Measurements from ENCODE around the gene PGBD4.
"Not testable (repeated sequence)": the region's sequence is repeated elsewhere in the genome, so short reads cannot be mapped to it uniquely, and the experiment has no call there.

PGBD4 gene

DNA sequence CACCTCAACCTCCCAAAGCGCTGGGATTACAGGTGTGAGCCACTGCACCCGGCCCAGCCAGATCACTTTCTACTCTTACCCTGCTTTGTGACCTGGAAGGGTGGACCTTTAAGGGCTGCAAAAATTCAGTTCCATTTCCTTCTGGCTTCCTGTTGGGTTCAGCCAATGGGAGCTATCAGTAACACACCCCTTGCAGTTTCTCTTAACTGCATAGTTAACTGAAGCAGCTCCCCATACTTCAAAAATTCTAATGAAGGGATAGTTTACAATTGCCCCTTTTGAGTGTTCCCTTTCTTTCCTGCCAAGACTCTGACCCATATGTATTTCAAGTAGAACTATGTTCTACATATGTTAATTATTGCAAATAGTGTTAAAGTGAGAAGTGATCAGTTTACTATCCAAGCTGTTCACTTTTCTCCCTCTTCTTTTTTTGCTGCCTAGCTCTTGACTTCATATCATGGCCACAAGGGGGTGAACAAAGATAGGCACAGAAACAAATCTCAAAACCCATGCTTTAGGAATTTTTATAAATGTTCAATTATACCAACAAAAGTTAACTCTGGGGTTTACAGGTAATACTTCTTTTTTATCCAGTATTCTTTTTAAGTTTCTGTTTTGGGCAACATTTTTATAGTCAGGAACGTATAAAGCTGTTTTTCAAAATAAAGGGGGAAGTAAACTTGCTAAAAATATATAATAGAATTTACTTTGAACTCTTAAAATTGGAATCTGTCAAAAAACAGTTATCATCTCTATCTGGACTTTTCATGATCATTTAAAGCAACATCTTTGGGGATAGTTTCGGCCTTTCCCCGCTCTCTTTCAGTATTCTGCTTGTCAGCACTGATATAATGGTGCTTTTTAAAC is 8.1 kb downstream of the PGBD4 start:
- peak; percentile 35 for DNase-seq (ENCODE audit: low read depth, low spot score)
- no peak overlapping the region for H3K4me3 ChIP-seq (ENCODE audit: low read length)

DNA sequence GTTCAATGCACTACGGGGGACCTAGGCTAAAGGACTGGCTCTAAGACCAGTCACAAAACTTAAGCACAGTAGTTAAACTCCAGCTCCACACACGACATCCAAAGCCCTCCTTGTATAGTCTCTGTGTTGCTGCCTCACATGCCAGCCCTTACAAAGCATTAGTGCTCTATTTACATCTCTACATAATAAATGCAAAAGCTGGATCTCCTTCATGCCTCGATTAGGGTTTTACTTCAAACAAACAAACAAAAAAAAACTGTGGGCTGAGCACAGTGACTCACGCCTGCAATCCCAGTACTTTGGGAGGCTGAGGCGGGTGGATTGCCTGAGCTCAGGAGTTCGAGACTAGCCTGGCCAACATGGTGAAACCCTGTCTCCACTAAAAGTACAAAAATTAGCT is 9.6 kb downstream of the PGBD4 start:
- no peak overlapping the region for H3K4me3 ChIP-seq (ENCODE audit: low read length)
- DNase-seq (ENCODE audit: low read depth, low spot score) = no peak

DNA sequence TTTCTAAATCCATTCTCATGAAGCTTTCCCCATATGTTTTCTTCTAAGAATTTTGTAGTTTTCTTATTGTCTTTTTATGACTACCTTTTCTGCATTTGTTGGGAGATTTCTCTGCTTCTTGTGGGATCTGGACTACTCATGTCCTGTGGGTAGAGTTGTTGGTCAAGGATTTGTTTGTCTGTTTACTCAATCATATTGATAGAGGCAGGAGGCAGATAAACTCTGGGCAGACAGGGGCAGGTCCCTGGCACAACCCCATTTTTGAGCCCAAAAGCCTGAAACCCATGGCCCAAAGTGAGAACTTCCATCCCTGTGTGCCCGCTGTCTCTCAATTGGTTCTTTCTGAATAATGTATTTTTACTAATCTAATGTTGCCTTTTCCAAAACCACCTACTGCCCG is 12.3 kb downstream of the PGBD4 start:
- no peak overlapping the region for H3K4me3 ChIP-seq (ENCODE audit: low read length)
- DNase-seq (ENCODE audit: low read depth, low spot score) = no peak

DNA sequence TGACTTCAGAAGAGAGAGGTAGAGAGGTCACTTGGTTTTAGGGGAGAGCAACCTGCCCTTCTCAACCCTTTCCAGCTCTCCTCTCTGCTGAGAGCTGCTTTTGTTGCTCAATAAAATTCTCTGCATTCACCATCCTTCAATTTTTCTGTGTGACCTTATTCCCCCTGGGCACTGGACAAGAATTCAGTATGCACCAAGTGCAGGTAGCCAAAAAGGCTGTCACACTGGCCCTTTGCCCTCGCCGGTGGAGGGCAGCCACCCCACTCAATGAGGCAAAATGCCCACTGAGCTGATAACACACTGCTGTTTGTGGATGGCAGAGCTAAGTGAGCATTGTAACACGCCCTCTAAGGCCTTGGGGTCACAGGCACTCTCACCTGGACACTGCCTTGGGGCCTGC is 12.9 kb downstream of the PGBD4 start:
- no peak overlapping the region for H3K4me3 ChIP-seq (ENCODE audit: low read length)
- DNase-seq (ENCODE audit: low read depth, low spot score) = no peak

DNA sequence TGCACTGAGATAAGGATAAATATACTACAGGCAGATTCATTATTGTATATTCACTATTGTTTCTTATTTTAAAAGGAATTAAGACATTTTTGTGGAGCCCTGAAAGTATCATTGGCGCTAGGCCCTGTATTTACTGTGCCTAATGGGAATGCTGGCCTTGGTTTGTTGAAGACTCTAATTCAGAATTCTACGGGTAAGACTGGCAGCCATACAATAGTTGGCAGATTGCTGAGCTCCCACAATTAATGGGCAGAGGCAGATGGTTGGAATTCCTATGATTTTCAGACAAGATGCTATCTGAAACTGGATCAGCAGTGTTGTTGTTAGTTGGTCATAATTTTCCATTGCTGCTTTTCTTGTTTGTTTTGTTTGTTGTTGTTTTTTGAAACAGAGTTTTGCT is 14.7 kb downstream of the PGBD4 start:
- DNase-seq (ENCODE audit: low read depth, low spot score) = no peak
- H3K4me3 ChIP-seq (ENCODE audit: low read length) = no peak overlapping the region

DNA sequence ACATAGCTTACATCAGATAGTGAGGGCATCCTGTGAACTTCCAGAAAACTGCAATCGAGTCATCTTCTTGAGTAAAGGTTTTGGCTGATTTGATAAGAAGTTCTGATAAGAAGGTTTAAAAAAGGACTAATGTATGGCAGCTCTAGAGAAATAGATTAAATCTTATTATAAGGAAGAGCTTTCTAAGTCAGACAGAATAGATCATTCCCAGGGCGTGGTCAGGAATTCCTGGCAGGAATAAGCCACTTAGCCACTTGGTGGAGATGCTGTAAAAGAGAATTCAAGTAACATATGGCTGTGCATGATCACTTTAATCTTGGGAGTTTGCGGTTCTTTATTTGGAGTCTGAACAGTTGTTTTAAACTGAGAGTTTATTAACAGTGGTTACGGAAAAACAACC is 17.4 kb downstream of the PGBD4 start:
- no peak for DNase-seq (ENCODE audit: low read depth, low spot score)
- no peak overlapping the region for H3K4me3 ChIP-seq (ENCODE audit: low read length)

DNA sequence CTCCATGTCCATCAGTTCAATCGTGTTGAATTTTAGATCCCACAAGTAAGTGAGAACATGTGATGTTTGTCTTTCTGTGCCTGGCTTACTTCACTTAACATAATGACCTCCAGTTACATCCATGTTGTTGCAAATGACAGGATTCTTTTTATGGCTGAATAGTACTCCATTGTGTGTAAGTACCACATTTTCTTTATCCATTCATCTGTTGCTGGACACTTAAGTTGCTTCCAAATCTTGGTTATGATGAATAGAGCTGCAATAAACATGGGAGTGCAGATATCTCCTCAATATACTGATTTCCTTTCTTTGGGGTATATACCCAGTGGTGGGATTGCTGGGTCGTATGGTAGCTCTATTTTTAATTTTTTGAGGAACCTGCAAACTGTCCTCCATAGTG is 18.5 kb downstream of the PGBD4 start:
- not testable (repeated sequence) for DNase-seq (ENCODE audit: low read depth, low spot score); H3K4me3 ChIP-seq (ENCODE audit: low read length)

DNA sequence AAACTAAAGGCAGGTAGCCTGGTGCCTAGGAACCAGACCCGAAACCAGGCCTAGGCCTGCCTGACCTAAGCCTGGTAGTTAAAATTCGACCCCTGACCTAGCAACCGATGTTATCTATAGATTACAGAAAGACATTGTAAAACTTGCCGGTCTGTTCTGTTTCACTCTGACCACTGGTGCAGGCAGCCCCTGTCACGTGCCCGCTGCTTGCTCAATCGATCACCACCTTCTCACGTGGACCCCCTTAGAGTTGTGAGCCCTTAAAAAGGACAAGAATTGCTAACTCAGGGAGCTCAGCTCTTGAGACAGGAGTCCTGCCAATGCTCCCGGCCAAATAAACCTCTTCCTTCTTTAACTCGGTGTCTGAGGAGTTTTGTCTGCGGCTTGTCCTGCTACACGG is 19.9 kb downstream of the PGBD4 start:
- not testable (repeated sequence) for DNase-seq (ENCODE audit: low read depth, low spot score); H3K4me3 ChIP-seq (ENCODE audit: low read length)

DNA sequence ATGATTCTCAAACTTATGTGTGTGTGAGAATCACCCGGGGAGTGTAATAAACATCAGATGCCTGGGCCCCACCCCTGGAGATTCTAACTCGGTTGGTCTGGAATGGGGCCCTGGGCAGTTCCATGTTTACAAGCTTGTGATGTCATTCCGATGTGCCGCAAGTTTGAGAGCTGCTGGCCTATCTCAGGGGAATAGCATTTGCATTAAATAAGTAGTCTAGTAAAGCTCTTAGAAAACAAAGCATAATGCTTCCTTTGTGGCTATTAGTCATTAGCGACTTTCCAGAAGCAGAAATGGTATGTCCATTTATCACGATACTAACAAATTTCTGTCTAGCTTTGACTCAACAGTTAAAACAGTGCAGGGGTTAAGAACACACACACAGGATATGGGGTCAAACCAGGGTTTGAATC is 20.9 kb downstream of the PGBD4 start:
- no peak for DNase-seq (ENCODE audit: low read depth, low spot score)
- H3K4me3 ChIP-seq (ENCODE audit: low read length) = no peak overlapping the region

GRCh38 chr15:34124651-34125050 is 22.8 kb downstream of the PGBD4 start:
- H3K4me3 ChIP-seq (ENCODE audit: low read length) = no peak overlapping the region
- no peak for DNase-seq (ENCODE audit: low read depth, low spot score)

DNA sequence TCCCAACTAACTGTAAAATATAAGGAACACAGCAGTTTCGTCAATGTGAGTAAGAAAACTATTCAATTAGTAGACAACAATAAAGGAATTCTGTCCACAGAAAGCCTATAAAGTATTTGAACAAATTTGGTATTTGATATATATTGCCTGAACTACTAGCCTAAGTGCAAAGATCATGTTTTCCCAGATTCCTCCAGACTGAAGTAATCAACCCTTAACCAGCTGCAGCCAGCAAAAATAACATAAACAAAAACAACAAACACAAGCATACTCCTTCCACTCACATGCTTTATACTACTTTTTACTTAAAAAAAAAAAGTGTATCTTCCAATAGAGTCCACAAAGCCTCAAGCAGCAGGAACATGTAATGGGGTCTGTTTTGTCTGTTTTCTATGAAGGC is 24.1 kb downstream of the PGBD4 start:
- DNase-seq (ENCODE audit: low read depth, low spot score) = no peak
- H3K4me3 ChIP-seq (ENCODE audit: low read length) = no peak overlapping the region

DNA sequence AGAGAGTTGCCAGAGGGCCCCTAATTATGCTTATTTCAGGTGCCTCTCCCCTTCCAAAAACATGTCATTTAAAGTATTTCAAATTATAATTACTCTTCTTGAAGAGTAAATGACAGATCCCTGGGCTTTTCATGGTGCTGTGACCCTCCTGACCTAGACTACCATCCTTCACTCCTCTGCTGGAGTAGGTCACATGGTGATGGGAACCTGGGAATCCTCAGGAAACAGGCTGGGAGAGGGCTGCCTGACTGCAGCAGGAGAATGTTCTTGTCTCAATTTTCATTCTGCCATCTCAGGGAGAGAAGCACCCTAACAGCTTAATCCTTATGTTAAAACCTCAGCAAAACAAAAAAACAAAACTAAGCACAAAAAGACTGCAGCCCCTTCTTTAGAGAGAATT is 24.6 kb downstream of the PGBD4 start:
- DNase-seq (ENCODE audit: low read depth, low spot score) = no peak
- H3K4me3 ChIP-seq (ENCODE audit: low read length) = no peak overlapping the region

GRCh38 chr15:34128898-34129297 is 27.0 kb downstream of the PGBD4 start:
- H3K4me3 ChIP-seq (ENCODE audit: low read length) = no peak overlapping the region
- no peak for DNase-seq (ENCODE audit: low read depth, low spot score)

DNA sequence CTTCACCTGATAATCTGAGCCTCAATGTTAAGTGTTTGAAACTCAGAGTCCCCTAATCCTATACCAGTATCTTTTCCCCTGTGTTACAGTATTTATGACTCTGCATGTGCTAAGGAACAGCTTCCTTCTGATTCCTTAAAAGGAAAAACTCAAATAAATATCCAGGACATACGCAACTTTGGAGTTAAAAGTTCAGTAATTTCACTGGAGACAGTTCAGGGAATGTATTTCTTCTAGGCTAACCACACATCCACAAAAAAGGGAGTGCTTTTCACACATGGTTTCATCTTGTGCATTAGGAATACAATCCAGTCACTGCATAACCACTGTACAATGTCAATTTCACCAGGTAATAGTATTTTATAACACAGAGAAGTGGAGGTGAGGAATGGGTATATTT is 31.0 kb downstream of the PGBD4 start:
- no peak overlapping the region for H3K4me3 ChIP-seq (ENCODE audit: low read length)

GRCh38 chr15:34133511-34133910 is 31.6 kb downstream of the PGBD4 start:
- DNase-seq (ENCODE audit: low read depth, low spot score) = no peak
- no peak overlapping the region for H3K4me3 ChIP-seq (ENCODE audit: low read length)

More for the DNA sequence above, 31.0 kb downstream of the PGBD4 start:
- DNase-seq (ENCODE audit: low read depth, low spot score) = no peak

DNA sequence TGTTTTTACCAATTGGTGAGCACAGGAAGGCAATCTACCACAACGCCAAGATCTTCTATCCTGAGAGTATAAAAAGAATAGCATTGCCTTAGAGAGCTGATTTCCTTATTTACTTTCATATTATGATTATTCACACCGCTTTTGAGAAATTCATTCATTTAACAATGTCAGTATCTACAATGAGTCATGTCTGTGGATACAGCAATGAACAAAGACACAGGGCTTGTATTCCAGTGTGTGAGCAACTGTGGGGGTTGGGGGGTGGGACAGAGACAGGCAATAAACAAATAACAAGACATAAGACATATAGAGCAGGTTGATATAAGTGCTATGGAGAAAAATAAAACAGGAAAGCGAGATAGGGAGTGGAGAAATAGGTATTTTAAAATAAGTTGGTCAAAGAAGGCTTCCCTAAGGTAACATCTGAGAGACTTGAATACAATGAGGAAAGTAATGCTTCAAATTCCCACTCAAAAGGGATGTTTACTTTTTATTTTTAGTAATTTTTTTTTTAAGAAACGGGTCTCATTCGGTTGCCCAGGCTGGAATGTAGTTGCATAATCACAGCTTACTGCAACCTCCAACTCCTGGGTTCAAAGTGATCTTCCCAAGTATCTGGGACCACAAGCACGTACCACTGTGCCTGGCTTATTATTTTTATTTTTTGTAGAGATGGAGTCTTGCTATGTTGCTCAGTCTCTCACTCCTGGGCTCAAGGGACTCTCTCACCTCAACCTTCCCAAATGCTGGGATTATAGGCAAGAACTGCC is 45.7 kb downstream of the PGBD4 start:
- H3K4me3 ChIP-seq (ENCODE audit: low read length) = no peak overlapping the region
- no peak for DNase-seq (ENCODE audit: low read depth, low spot score)

GRCh38 chr15:34154725-34155204 is 52.9 kb downstream of the PGBD4 start:
- DNase-seq (ENCODE audit: low read depth, low spot score) = no peak

GRCh38 chr15:34155859-34156258 is 54.0 kb downstream of the PGBD4 start:
- no peak overlapping the region for H3K4me3 ChIP-seq (ENCODE audit: low read length)
- DNase-seq (ENCODE audit: low read depth, low spot score) = no peak

More at GRCh38 chr15:34154725-34155204, 52.9 kb downstream of the PGBD4 start:
- no peak overlapping the region for H3K4me3 ChIP-seq (ENCODE audit: low read length)

Measured in Jurkat, Clone E6-1 (cell line).